NCI-H526 (cell line): ENCODE results near the gene DIRAS3.

Experiments
- DNase-seq, 2 experiments: peaks; one replicate each; lab custom pipeline; 2025; lab: John Stamatoyannopoulos, UW

DIRAS3 gene, protein sequence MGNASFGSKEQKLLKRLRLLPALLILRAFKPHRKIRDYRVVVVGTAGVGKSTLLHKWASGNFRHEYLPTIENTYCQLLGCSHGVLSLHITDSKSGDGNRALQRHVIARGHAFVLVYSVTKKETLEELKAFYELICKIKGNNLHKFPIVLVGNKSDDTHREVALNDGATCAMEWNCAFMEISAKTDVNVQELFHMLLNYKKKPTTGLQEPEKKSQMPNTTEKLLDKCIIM

GRCh38 chr1:68049941-68050878 is at the start of gene DIRAS3:
Gene DIRAS3, minus strand, starts transcription at chr1:68050627. Its CDS starts 3,330 bp downstream, at chr1:68047297.
- DNase-seq = no peak

DNA sequence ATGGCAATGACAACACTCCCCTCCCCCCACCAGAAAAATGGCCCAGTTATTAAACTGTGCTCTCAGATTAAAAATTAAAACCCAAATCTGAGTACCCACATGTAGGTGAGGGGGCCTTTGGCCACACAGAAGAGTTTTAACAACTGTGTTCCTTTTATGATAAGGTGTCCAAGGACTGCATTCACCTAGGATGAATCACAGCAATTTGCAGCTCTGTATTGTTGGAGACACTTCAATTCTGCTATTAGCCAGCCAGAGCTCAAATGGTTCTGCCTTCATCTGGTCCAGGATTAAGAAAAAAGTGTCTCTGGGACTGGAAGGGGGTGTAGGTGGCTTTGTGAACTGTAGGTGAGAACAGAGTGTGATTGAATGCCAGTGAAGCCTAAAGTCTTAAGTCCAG is 43.3 kb upstream of the DIRAS3 start:
- DNase-seq = no peak

- DNase-seq = no peak
These were observed 36.8 kb upstream of the DIRAS3 start for GRCh38 chr1:68087184-68087583.

DNA sequence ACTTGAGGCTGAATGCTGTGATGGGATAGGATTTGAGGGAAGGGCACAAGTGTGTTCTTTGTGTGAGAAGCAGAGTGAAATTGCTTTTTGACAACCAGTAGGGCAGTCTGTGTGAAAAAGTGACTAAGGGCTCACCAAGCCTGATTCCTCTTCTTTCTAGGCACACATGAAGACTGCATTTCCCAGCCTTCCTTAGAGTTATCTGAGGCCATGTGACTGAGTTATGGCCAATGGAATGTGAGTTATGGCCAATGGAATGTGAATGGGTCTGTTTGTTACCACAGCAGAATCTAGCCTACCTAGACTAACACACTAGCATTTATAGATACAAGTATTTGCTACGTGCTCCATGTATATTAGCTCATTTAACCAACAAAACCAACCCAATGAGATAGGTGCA is 35.3 kb upstream of the DIRAS3 start:
- no peak for DNase-seq

DNA sequence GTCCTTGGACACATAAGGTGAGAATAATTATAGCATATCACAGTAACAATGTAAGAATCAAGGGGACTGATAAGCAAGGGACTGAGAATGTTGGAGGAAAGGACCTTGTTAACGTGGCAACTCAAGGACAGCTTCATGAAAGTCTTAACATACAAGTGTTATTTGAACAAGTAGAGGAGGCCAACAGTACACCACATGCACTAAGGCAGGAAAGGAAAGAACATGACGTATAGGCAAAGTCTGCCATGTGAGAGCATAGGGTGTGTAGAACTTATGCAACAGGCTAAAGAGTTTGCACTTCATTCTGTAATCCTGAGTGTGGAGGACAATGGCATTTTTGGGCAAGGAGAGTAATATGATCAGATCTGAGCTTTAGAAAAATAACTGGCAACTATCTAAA is 33.3 kb upstream of the DIRAS3 start:
- no peak for DNase-seq

DNA sequence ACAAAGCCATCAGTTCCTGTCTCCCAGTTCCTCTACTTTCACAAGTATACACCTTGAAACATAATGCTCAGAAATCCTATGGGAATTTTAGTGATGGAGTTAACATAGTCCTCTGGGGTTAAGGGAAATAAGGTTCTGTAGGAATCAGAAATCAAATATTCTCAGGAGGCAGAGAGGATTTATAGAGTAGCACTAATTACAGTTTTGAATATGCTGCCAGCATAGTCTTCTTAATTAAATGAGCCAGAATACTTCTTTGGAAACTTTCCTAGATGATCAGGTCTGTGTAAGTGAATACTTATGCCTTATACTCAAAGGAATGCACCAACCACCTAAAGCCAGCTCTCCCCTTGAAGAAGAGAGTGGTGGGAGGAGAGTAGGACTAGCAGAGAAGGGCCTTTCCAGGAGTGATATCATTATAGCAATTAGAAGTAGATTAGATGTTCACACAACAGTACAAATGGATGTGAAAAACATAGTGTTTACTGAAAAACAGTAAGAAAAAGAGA is 31.4 kb upstream of the DIRAS3 start:
- DNase-seq = no peak

DNA sequence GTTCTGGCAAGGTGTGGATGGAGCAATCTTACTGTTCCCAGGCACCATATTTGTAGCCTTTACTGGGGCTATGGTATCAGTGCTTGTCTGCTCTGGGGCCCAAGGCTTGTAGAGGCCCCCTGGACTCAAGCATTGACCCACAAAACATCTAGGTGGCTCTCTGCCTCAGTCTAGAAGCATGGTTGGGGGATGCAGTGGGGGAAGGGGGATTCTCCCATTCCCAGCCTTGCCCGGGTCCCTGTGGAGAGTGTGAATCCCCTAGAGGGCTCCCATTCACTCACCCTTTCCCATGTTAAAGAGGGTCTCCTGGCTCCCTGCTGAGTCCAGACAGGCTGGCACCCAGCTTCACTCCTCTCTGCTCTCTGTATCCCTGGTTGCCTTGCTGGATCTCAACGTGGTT is 28.2 kb upstream of the DIRAS3 start:
- no peak for DNase-seq

GRCh38 chr1:68074472-68074871 is 24.0 kb upstream of the DIRAS3 start:
- peak; percentile 92 to 93 for DNase-seq

DNA sequence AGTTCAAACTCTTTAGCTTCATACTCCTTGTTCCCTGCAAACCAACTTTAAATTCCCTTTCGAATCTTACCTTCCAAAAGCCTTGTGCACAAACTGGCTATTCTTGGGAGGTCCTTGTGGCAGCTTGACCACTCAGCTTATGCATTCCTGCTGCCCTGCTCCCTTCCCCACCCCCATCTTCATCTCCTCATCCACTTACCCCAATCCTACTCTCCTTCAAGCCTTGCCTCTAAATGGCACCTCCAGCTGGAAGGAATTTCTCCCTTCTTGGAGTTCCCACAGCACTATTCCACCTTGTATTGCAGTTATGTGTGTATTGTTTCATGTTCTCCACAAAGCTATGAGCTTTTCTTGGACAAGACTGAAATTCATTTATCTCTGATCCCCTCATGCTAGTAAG is 15.3 kb upstream of the DIRAS3 start:
- no peak for DNase-seq

DNA sequence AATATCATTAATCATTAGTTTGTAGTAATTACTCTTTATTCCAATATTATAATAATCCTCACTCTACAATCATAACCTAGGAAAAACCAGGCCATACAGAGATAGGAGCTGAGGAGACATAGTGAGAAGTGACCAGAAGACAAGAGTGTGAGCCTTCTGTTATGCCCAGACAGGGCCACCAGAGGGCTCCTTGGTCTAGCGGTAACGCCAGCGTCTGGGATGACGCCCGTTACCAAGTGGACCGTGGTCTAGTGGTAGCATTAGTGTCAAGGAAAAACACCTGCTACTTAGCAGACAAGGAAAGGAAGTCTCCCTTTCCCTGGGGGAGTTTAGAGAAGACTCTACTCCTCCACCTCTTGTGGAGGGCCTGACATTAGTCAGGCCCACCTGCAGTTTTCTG is 7.6 kb upstream of the DIRAS3 start:
- DNase-seq = peak in 1 of 2 experiments; percentile 24

- DNase-seq = peak in 1 of 2 experiments; percentile 28
These were observed 7.1 kb upstream of the DIRAS3 start for GRCh38 chr1:68057564-68057963.

DNA sequence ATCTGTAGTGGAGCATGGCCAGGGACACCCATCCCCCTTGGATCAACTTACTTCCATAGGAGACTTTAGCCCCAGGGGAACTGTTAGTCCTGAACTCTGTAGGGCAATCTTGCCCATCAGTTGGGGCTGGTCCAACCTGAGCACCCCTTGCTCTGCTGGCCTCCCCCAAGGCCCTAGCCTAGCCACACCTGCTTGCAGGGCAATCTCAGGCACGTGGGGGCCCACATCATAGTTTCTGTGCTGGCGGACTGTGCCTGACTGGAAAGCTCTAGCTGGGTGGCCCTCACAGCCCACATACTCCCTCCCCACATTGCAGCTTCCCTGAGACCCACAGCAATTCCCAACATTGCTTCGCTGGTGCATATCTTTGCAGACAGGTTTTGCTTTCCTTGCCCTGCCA is 6.6 kb upstream of the DIRAS3 start:
- no peak for DNase-seq

- peak; percentile 12 to 63 for DNase-seq
These were observed 1.0 kb upstream of the DIRAS3 start for GRCh38 chr1:68051475-68051874.

DNA sequence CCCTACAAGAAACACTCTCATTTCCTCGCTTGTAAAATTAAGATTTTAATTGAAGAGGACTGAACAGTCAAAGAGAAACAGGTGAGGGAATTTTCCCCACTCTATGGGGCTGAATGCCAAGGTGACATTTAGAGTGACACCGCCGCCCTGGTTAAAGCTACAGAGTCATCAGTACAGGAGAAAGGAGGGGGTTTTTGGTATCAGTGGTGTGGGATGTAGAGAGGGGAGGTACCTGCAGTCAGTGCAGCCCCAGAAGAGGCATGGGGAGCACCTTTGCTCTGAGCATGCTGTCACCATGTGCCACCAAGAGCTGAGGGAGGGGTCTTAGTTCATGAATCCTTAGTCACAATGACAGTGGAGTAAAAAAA is 2.8 kb downstream of the DIRAS3 start:
- DNase-seq = no peak

- no peak for DNase-seq
These were observed 3.4 kb downstream of the DIRAS3 start for GRCh38 chr1:68046885-68047658.

DNA sequence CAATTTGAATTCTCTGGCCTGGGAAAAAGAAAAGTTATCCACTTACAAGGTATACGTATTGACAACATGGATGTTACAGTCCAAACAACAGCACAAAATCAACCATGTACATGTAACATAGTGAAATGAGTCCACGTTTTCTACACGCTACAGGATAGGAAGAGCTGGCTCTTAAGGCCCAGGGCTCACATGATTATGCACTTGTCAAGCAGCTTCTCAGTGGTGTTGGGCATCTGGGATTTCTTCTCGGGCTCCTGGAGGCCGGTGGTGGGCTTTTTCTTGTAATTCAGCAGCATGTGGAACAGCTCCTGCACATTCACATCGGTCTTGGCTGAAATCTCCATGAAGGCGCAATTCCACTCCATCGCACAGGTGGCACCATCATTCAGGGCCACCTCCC is 4.0 kb downstream of the DIRAS3 start:
- DNase-seq = no peak

- DNase-seq = no peak
These were observed 4.8 kb downstream of the DIRAS3 start for GRCh38 chr1:68045511-68046180.

DNA sequence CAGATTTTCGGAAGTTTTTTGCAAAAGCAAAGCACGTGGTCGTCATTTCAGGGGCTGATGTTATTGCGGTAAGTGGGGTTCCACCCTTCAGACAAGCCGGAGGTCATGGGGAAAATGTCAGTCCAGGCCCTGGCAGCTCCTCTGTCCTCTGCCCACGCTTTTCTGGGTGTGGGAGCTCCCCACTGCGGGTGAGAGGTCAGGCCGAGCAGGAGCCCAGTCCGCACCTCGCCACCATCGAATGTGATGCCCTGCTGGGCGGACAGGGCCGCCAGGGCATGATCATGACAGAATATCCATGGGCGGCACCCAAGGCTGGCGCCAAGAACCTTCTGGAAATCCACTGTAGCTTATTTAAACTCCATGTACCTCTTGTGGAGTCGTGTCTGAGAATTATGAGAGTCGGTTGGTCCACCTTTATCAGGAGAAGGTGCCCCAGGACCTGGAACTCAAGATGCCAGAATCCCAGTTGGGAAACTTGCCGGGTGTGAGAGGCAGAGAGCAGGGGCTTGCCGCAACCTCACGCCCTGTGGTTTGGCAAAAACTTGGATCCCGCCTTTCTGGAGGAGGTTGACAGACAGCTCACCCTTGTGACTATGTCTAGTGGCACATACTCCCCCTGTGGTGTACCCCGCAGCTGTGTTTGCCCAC is 6.9 kb downstream of the DIRAS3 start:
- no peak for DNase-seq

GRCh38 chr1:68036946-68037345 is 13.5 kb downstream of the DIRAS3 start:
- DNase-seq = no peak

GRCh38 chr1:68029444-68029843 is 21.0 kb downstream of the DIRAS3 start:
- no peak for DNase-seq

DNA sequence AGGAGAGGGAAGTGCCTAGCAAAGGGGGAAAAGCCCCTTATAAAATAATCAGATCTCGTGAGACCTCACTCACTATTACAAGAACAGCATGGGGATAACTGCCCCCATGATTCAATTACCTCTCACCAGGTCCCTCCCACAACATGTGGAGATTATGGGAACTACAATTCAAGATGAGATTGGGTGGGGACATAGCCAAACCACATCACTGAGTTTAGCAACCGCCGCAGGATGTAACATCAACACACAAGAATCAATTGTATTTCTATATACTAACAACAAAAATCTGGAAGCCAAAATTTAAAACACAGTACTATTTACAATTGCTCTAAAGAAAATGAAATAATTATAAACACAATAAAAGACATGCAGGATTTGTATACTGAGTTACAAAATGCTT is 21.9 kb downstream of the DIRAS3 start:
- no peak for DNase-seq
